ENCODE data around the gene ACAP2.

ACAP2 gene

GRCh38 chr3:195226445-195226844 is 216.4 kb downstream of the ACAP2 start:
- in situ Hi-C loops (cut with MboI; ENCODE audit: low sequenced_read_pairs) = no loop called here

- in situ Hi-C loops (cut with MboI; ENCODE audit: low sequenced_read_pairs) = no loop called here
These were observed 217.7 kb downstream of the ACAP2 start for GRCh38 chr3:195224980-195225580.

All from HL-60/S4 (cell line).